SH-SY5Y (cell line): ENCODE results near the gene GALNT2.

Experiments used
- GATA2 ChIP-seq: IDR thresholded peaks from 2 replicates; pipeline ENCODE4 v1.6.1; 2011; ENCODE audit warnings: mild to moderate bottlenecking, low read depth, low read length
- GATA3 ChIP-seq: IDR thresholded peaks from 2 replicates; pipeline ENCODE4 v1.6.1; 2011; ENCODE audit warnings: low read depth, mild to moderate bottlenecking, low read length, moderate library complexity

Gene GALNT2

DNA sequence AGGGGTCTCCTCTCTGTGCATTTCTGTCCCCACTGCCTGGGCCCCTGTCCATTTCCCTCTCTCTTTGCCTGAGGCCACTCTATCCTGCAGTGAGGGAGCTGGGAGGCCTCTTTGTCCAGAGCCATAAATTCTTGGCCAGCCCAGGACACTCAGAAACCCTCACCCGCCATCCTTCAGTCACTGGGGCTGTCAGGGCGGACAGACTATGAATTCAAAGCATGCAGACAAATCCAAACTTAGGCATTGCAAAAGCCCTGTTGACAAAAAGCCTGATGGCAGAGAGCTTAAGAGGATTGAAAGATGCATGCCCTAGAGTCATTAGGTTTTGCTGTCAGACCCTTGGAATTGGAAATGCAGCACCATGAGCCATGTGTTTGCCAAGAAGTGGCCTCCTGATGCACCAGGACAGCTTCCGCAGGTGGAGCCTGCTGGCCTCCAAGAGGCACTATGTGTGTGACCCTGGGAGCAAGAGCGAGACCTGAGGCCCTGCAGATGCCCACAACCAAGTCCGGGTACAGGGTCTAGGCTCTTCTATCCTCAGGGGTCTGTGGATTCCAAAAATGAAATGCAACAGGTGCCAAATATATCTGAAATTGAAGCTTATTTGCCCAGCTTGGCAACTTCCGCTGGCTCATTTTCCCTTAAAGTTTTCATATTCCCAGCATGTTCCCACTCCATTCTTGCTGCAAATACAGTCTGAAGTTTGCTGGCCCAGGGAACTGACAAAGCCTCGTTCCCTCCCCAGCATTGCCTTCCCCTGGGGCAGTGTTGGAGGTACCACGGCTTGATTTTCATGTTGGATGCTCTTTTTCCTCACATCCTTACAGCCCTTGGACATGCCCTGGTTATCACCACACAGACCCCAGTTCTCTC, 181.2 kb downstream of the GALNT2 start:
- TF ChIP-seq GATA2 (no peak), GATA3 (no peak)

DNA sequence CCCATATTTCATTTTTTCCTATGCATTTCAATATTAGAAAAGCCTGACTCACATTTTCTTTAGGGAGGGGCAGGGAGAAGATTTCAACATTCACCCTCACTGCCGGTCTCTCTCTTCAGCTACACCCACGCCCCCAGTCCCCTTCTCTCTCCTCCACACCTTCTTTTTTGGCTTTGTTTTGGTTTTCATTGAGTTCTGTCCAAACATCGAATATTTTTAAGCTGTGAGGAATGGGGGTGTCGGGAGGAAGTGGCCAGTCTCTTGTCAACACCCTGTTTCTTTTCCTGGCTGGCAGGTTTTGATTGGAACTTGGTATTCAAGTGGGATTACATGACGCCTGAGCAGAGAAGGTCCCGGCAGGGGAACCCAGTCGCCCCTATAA, 181.8 kb downstream of the GALNT2 start:
- TF ChIP-seq GATA2 (no peak), GATA3 (no peak)

GRCh38 chr1:230249695-230250480, 182.8 kb downstream of the GALNT2 start:
- TF ChIP-seq GATA2 = no peak
- no peak for TF ChIP-seq GATA3

- TF ChIP-seq GATA3 (no peak), GATA2 (no peak)
Observed at GRCh38 chr1:230250666-230251065, 183.6 kb downstream of the GALNT2 start.

- no peak for TF ChIP-seq GATA3
- no peak for TF ChIP-seq GATA2
Observed at GRCh38 chr1:230251644-230252191, 184.7 kb downstream of the GALNT2 start.

- TF ChIP-seq GATA2 (no peak), GATA3 (no peak)
Observed at GRCh38 chr1:230253150-230253549, 186.1 kb downstream of the GALNT2 start.

DNA sequence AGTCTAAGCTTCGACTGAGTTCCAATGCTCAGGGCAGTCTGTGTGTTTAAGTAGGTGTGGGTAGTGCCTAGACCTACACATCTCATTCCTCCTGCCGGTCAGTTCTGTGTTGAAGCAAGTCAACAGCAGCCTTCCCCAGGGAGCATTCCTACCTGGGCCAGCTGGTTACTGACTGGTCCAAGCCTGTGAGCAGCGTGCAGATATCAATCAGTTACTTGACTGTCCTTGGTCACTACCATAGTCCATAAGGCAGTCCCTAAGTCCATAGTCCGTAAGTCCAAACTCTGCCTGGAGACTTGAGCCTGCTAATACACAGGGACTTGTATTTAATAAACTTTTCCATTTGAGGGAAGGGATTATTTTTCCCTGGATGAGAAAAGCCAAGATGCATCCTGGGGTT, 187.2 kb downstream of the GALNT2 start:
- TF ChIP-seq GATA3 = no peak
- TF ChIP-seq GATA2 = no peak

GRCh38 chr1:230255116-230255515, 188.1 kb downstream of the GALNT2 start:
- no peak for TF ChIP-seq GATA2
- TF ChIP-seq GATA3 = no peak

- TF ChIP-seq GATA3 (no peak), GATA2 (no peak)
Observed at GRCh38 chr1:230255991-230256390, 189.0 kb downstream of the GALNT2 start.

GRCh38 chr1:230256896-230257295, 189.9 kb downstream of the GALNT2 start:
- TF ChIP-seq GATA2 = no peak
- no peak for TF ChIP-seq GATA3

- no peak for TF ChIP-seq GATA3
- TF ChIP-seq GATA2 = no peak
Observed at GRCh38 chr1:230259621-230260020, 192.6 kb downstream of the GALNT2 start.

- TF ChIP-seq GATA2 = no peak
- no peak for TF ChIP-seq GATA3
Observed at GRCh38 chr1:230260831-230261230, 193.8 kb downstream of the GALNT2 start.

- no peak for TF ChIP-seq GATA3
- TF ChIP-seq GATA2 = no peak
Observed at GRCh38 chr1:230261928-230262650, 195.1 kb downstream of the GALNT2 start.
